HK-2 (cell line): ENCODE measurements around the gene ABCD3.
"Not testable (repeated sequence)": the region's sequence is repeated elsewhere in the genome, so short reads cannot be mapped to it uniquely, and the experiment has no call there.

Experiments used
- DNase-seq: peaks from one replicate; pipeline ENCODE4 v3.0.0-alpha.2; 2018; ENCODE audit not compliant: unreplicated experiment

ABCD3 gene

DNA sequence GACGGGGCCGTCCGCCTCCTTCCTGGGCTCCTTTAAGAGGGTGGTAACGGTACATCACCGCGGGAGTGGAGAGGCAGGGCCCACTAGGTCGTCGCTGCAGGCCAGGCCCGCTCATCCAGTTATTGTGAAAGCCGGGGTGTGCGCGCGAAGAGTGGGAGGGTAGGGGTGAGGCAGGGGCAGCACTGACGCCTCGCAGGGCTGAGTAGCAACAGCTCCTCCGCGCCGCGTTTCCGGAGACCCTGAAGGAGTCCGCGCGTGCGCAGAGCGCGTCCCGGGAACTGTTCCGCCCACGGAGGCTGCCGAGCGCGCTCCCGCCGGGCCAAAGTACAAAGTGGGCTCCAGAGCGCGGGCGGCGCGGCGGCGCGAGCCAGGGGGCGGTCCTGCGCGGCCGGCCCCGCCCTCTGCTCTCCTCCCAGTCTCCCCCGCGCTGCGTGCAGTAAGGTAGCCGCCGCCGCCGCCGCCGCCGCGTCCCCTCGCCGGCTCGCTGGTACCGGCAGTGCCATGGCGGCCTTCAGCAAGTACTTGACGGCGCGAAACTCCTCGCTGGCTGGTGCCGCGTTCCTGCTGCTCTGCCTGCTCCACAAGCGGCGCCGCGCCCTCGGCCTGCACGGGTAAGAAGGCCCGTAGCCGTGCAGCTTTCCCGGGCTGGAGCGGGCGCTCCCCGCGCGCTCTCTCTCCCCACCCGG is at the start of gene ABCD3:
Gene ABCD3 (plus strand): TSS at position 412 of the 686 bp plus-strand sequence. CDS start 90 bp downstream, at position 502.
- DNase-seq = peak; percentile 99

DNA sequence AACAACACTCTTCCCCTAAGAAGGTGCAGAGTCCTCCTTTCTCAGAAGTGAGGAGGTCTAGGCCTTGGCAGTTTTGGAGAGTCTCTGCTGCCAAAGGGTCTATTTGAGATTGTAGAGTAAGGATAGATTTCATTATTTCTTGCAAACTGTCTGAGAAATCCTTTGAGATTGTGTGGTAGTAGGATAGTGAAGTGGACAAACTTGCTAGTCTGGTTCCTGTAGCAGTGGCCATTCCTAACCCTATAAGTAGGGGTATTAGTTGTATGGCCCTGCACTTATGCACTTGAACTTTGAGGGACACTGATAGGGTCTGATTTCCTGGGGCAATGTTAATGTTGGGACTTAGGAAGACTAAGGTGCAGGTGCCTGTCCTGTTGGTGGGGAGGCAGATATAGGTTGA is 45.4 kb upstream of the ABCD3 start:
- DNase-seq = not testable (repeated sequence)

DNA sequence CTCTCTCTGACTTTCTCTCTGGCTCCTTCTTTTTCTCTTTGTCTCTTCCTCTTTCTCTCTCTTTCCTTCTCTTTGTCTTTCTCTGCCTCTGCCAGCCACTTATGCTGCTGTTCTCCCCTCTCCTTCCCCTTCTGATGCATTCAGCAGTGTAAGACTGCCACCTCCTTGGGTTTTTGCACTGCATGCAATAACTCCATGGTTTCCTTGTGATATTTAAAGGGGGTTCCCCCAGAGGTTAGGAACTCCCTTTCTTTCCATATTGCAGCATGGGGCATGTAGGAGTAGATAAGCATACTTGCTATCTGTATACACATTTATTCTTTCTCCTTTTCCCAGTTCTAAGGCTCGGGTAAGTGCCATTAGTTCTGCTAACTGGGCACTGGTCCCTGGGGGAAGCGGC is 44.9 kb upstream of the ABCD3 start:
- not testable (repeated sequence) for DNase-seq

DNA sequence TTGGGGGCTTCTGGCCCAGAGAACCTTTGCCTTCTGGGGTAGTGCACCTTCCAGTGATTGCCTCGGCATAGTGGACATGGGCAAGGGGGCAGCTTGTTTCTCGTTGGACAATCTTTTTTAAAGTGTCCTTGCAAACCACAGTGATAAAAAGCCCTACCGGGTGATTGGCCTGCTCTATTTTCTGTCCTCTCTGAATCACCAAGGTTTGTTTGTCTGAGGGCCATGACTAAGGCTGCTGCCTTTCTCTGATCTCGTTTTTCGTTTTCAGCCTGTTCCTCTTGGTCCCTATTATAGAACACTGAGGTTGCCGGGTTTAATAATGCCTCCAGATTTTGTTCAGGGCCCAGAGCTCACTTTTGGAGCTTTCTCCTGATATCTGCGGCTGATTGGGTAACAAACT is 42.5 kb upstream of the ABCD3 start:
- DNase-seq = not testable (repeated sequence)

GRCh38 chr1:94378493-94378892 is 39.7 kb upstream of the ABCD3 start:
- DNase-seq = not testable (repeated sequence)

DNA sequence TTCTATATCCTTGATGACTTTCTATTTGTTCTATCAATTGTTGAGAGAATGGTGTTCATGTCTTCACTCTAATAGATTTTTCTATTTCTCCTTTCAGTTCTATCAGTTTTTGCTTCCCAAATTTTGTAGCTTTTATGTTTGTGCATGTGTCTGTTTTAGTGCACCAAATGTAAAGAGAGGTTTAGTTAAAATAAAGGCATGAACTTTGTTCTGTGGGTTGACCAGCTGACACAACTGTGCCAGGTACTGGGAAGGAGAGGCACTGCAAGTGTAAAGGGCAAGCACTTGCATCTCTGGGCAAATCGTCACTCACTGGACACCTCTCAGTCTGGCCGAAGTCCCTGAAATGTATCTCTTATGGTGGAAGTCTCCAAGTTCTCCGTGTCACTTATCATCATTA is 38.6 kb upstream of the ABCD3 start:
- DNase-seq = no peak

GRCh38 chr1:94382201-94382600 is 36.0 kb upstream of the ABCD3 start:
- DNase-seq = no peak

- DNase-seq = peak; percentile 28
Observed at GRCh38 chr1:94383966-94384408, 34.2 kb upstream of the ABCD3 start.

GRCh38 chr1:94384485-94385265 is 33.5 kb upstream of the ABCD3 start:
- peak; percentile 31 for DNase-seq

DNA sequence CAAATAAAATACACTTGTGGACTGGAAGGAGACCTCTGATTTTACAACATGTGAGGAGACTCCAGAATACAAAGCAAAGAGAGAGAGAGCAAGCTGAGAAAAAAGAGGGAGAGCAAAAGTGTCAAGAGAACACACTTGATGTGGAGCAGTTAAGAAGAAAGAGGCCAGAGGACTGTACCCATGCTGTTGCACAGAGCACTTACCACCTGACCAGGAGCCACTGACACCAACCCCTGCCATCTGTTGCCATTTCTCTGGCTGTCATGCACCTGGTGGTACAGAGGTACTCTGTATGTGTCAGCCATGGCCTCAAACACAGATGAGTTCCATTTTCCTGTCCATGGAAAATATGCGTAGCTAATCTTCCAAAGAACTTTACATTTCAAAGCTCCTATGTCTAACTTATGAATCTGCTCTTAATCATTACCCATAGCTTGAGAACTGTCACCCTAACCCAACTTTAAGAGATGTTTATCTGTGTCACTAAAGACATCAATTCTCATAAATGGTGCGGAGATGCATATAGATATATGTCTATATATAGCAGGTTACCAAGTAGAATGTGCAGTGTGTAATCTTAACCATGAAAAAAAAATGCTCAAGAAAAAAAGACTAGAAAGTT is 32.8 kb upstream of the ABCD3 start:
- no peak for DNase-seq

DNA sequence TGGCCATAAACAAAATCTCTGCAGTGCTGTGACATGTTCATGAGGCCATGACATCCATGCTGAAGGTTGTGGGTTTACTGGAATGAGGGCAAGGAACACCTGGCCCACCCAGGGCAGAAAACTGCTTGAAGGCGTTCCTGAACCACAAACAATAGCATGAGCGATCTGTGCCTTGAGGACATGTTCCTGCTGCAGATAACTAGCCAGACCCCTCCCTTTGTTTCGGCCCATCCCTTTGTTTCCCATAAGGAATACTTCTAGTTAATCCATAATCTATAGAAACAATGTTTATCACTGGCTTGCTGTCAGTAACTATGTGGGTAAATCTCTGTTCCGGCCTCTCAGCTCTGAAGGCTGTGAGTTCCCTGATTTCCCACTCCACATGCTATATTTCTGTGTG is 28.9 kb upstream of the ABCD3 start:
- DNase-seq = no peak

- DNase-seq = no peak
Observed at GRCh38 chr1:94394247-94394646, 23.9 kb upstream of the ABCD3 start.

GRCh38 chr1:94395231-94395630 is 23.0 kb upstream of the ABCD3 start:
- no peak for DNase-seq

GRCh38 chr1:94395748-94396309 is 22.4 kb upstream of the ABCD3 start:
- no peak for DNase-seq

DNA sequence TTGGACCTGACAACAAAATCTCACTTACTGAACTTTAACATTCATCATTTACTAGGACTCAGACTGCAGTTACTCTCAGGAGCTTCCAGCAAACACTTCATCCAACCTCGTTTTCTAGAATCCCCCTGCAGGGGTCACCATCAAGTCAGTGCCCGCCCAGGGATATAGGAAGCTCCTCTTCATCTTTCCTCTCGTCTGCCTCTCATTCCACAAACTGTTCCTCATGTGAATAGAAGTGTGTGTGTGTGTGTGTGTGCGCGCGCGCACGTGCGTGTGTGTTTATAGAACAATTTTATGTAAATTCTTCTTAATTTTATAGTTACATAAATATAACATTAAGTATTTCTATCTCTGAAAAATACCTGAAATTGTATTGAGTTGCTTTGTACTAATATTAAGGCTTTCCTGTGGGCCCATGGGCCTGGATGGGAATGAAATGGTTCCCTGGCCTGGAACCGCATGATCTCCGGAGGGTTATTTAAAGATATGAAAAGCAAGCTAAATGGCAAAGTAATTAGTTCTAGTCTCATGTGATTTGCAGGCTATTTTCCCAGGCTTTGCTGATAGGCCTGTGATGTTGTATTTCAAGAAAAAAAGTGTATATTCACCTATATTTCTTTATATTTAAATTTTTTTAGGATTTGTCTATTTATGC is 21.7 kb upstream of the ABCD3 start:
- no peak for DNase-seq

- no peak for DNase-seq
Observed at GRCh38 chr1:94398356-94398755, 19.8 kb upstream of the ABCD3 start.

- DNase-seq = no peak
Observed at GRCh38 chr1:94399453-94399852, 18.7 kb upstream of the ABCD3 start.

- no peak for DNase-seq
Observed at GRCh38 chr1:94401206-94401605, 17.0 kb upstream of the ABCD3 start.

- no peak for DNase-seq
Observed at GRCh38 chr1:94406446-94406845, 11.7 kb upstream of the ABCD3 start.

- no peak for DNase-seq
Observed at GRCh38 chr1:94408104-94408830, 9.9 kb upstream of the ABCD3 start.

- DNase-seq = no peak
Observed at GRCh38 chr1:94411237-94411636, 7.0 kb upstream of the ABCD3 start.
